GM18511 (cell line): ENCODE data around the gene ABHD1.
"Not testable (repeated sequence)": the region's sequence is repeated elsewhere in the genome, so short reads cannot be mapped to it uniquely, and the experiment has no call there.

Experiments used
- ATAC-seq: cut with Tn5 transposase; IDR thresholded peaks from one replicate; pipeline ENCODE4 v1.9.1; 2021; ENCODE audit warnings: mild to moderate bottlenecking, moderate library complexity; ENCODE audit not compliant: unreplicated experiment

ABHD1 gene

GRCh38 chr2:27162151-27163121 is 38.8 kb downstream of the ABHD1 start:
- ATAC-seq = no peak

GRCh38 chr2:27164960-27165763 is 41.5 kb downstream of the ABHD1 start:
- peak; percentile 61 for ATAC-seq

GRCh38 chr2:27170581-27171337 is 47.1 kb downstream of the ABHD1 start:
- no peak for ATAC-seq

DNA sequence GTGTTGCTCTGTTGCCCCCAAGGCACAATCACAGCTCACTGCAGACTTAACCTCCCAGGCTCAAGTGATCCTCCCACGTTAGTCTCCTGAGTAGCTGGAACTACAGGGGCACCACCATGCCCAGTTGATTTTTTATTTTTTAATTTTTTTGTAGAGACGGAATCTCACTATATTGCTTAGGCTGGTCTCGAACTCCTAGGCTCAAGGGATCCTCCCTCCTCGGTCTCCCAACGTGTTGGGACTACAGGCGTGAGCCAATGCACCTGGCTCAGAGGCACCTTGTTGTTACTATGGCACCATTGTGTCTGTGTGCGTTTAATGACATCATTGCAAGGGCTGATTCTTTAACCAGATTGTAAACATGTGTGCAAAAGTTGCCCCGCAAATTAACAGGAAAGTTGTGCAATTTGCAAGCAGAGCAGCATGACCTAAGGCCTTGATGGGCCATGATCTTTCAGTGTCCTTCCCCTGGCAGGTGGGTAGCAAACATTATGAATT is 47.8 kb downstream of the ABHD1 start:
- ATAC-seq = no peak

- ATAC-seq = no peak
These were observed 51.0 kb downstream of the ABHD1 start for GRCh38 chr2:27174638-27175037.

DNA sequence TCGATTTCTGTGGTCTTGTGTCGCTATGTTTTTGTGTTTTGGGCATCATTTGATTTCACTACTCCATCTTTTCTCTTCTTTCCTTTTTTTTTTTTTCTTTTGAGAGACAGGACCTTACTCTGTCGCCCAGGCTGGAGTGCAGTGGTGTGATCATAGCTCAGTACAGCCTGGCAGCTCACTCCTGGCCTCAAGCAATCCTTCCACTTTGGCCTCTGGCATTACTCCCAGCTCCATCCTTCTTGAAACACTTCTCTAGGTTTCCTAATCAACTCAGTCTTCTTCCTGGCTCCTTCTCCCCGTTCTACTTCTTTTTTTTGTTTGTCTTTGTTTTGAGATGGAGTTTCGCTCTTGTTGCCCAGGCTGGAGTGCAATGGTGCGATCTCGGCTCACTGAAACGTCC is 51.7 kb downstream of the ABHD1 start:
- ATAC-seq = no peak

- not testable (repeated sequence) for ATAC-seq
These were observed 52.2 kb downstream of the ABHD1 start for GRCh38 chr2:27175781-27176180.

DNA sequence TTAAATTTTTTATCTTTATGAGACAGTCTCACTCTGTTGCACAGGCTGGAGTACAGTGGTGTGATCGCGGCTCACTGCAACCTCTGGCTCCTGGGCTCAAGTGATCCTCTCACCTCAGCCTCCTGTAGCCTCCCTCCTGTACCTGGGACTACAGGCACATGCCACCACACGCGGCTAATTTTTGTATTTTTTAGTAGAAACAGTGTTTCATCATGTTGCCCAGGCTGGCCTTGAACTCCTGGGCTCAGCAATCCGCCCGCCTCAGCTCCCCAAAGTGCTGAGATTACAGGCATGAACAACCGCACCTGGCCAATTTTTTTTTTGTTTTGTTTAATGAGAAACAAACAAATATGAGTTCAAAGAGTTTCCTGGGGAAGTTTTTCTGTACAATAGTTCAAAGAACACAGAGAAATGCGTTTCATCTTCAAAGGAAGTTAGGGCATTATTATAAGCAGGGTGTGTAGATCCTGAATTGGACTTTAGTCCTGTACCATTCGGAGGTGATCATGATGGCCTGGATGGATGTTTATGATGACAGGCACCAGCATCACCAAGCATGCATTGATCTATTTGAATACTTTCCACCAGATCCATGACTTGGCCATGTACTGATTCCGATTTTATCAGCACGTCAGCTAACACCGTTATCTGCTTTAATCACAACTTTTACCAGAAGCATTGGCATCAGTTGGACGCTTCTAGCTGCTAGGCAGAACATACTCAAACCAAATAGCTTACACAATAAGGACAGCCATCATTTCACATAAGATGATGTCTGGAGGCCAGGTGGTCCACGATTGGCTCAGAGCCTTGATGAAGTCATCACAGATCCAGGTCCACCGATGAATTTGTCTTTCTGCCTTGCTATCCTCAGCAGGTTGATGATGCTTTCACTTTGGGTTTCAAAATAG is 54.1 kb downstream of the ABHD1 start:
- no peak for ATAC-seq

GRCh38 chr2:27178469-27178868 is 54.9 kb downstream of the ABHD1 start:
- no peak for ATAC-seq

- no peak for ATAC-seq
These were observed 55.9 kb downstream of the ABHD1 start for GRCh38 chr2:27179344-27180000.
